HepG2 (cell line): ENCODE measurements around the gene TCAP. TPM values are rescaled to one million over a fixed set of nuclear protein-coding genes. Genes with fewer than 3 reads are reported as not detected.

Experiments used
- ATAD3A ChIP-seq: sonication (generic); formaldehyde crosslinking; IDR thresholded peaks from 2 replicates; pipeline ENCODE4 v1.4.0; 2020; ENCODE audit warnings: missing genetic modification reagents
- ATF2 ChIP-seq: sonication (generic); formaldehyde crosslinking; IDR thresholded peaks from 2 replicates; pipeline ENCODE4 v1.4.0; 2020; ENCODE audit warnings: missing genetic modification reagents
- BORCS8-MEF2B ChIP-seq: sonication (generic); formaldehyde crosslinking; IDR thresholded peaks from 2 replicates; pipeline ENCODE4 v1.8.0; 2022; ENCODE audit warnings: mild to moderate bottlenecking, missing genetic modification reagents
- BRCA1 ChIP-seq: sonication (generic); formaldehyde crosslinking; IDR thresholded peaks from 2 replicates; pipeline ENCODE4 v1.4.0; 2020; ENCODE audit warnings: missing genetic modification reagents
- CREB1 ChIP-seq, 2 experiments: fragments of 450-650 bp in 1 of 2; IDR thresholded peaks; 2 replicates each; pipeline ENCODE4 v1.6.1; 2016 to 2017; ENCODE audit warnings: control low read depth in 1 of 2, mild to moderate bottlenecking in 1 of 2, missing compliant biosample characterization in 1 of 2, missing genetic modification characterization in 1 of 2
- E2F2 ChIP-seq: sonication (generic); formaldehyde crosslinking; IDR thresholded peaks from 2 replicates; pipeline ENCODE4 v1.4.0; 2020; ENCODE audit warnings: missing genetic modification reagents, borderline replicate concordance
- ELF1 ChIP-seq: sonication (generic); formaldehyde crosslinking; IDR thresholded peaks from 2 replicates; pipeline ENCODE4 v1.4.0; 2020; ENCODE audit warnings: missing genetic modification reagents
- FOXC1 ChIP-seq: sonication (generic); formaldehyde crosslinking; IDR thresholded peaks from 2 replicates; pipeline ENCODE4 v1.8.0; 2022; ENCODE audit warnings: mild to moderate bottlenecking, missing genetic modification reagents, borderline replicate concordance
- MBNL3 ChIP-seq: fragments of 250-450 bp; sonication (Bioruptor Pico); conservative IDR thresholded peaks from 2 replicates; pipeline ENCODE4 v1.8.0; 2022; ENCODE audit warnings: mild to moderate bottlenecking, inconsistent platforms
- NFIB ChIP-seq: sonication (generic); formaldehyde crosslinking; IDR thresholded peaks from 2 replicates; pipeline ENCODE4 v1.9.0; 2021; ENCODE audit warnings: missing genetic modification reagents, mild to moderate bottlenecking, borderline replicate concordance
- NFKB2 ChIP-seq: sonication (generic); formaldehyde crosslinking; IDR thresholded peaks from 2 replicates; pipeline ENCODE4 v1.4.0; 2020; ENCODE audit warnings: missing genetic modification reagents, borderline replicate concordance
- PAX8 ChIP-seq: sonication (generic); formaldehyde crosslinking; IDR thresholded peaks from 2 replicates; pipeline ENCODE4 v1.8.0; 2022; ENCODE audit warnings: mild to moderate bottlenecking, missing genetic modification reagents, borderline replicate concordance
- SP1 ChIP-seq, 2 experiments: fragments of 450-650 bp in 1 of 2; sonication (generic) in 1 of 2; formaldehyde crosslinking in 1 of 2; IDR thresholded peaks; 2 replicates each; pipeline versions ENCODE4 v1.4.0 to v1.6.1; 2016 to 2020; ENCODE audit warnings: missing genetic modification reagents in 1 of 2
- SRF ChIP-seq: IDR thresholded peaks from 2 replicates; pipeline ENCODE4 v1.6.1; 2011; ENCODE audit warnings: mild to moderate bottlenecking, low read depth, low read length, moderate library complexity
- TMF1 ChIP-seq: sonication (generic); formaldehyde crosslinking; IDR thresholded peaks from 2 replicates; pipeline ENCODE4 v1.8.1; 2022; ENCODE audit warnings: low read depth, missing genetic modification reagents
- ZBTB7B ChIP-seq: sonication (generic); formaldehyde crosslinking; IDR thresholded peaks from 2 replicates; pipeline ENCODE4 v1.4.0; 2020; ENCODE audit warnings: missing genetic modification reagents
- ZFP36 ChIP-seq: fragments of 150-350 bp; IDR thresholded peaks from 2 replicates; pipeline ENCODE4 v1.6.1; 2018; ENCODE audit warnings: borderline replicate concordance, low read length, low read depth; ENCODE audit not compliant: partially characterized antibody
- ZIK1 ChIP-seq: sonication (generic); formaldehyde crosslinking; IDR thresholded peaks from 2 replicates; pipeline ENCODE4 v1.5.0; 2020; ENCODE audit warnings: mild to moderate bottlenecking, low read depth, missing genetic modification reagents, borderline replicate concordance
- ZNF121 ChIP-seq: sonication (generic); formaldehyde crosslinking; IDR thresholded peaks from 2 replicates; pipeline ENCODE4 v1.5.0; 2020; ENCODE audit warnings: mild to moderate bottlenecking, missing genetic modification reagents
- ZNF430 ChIP-seq: sonication (generic); formaldehyde crosslinking; IDR thresholded peaks from 2 replicates; pipeline ENCODE4 v1.9.0; 2021; ENCODE audit warnings: mild to moderate bottlenecking, missing genetic modification reagents
- ZNF740 ChIP-seq: sonication (generic); formaldehyde crosslinking; IDR thresholded peaks from 2 replicates; pipeline ENCODE4 v1.4.0; 2020; ENCODE audit warnings: missing genetic modification reagents
- ZNF879 ChIP-seq: sonication (generic); formaldehyde crosslinking; IDR thresholded peaks from 2 replicates; pipeline ENCODE4 v1.8.1; 2023; ENCODE audit warnings: missing genetic modification reagents
- ZSCAN25 ChIP-seq: sonication (generic); formaldehyde crosslinking; IDR thresholded peaks from 2 replicates; pipeline ENCODE4 v1.8.0; 2022; ENCODE audit warnings: mild to moderate bottlenecking, missing genetic modification reagents
- polyA plus RNA-seq, 8 experiments: library from polyadenylated mRNA; depleted of rRNA in 3 of 8; stranded (reverse) in 7 of 8; unstranded in 1 of 8; fragments of >200 nt; fragmentation: Illumina TruSeq in 4 of 8; extraction: Trizol in 4 of 8; gene quantifications; 2 replicates each; pipeline versions ENCODE4 v1.2.1 to v1.2.3, GENCODE V29; 2011 to 2016; ENCODE audit warnings: low read depth in 4 of 8, missing spikeins in 1 of 8, mixed read lengths in 1 of 8; ENCODE audit not compliant: insufficient read depth in 1 of 8
- total RNA-seq, 5 experiments: library from RNA; depleted of rRNA; stranded (reverse); fragments of >200 nt; fragmentation: Illumina TruSeq; extraction: Trizol; gene quantifications; 2 replicates each; pipeline ENCODE4 v1.2.3, GENCODE V29; 2016; ENCODE audit warnings: low read depth in 1 of 5

The TCAP gene
- total and polyA plus RNA-seq, 2 of the 13 experiments (the other 11 are each of a cell fraction or from before 2014, with no cell fraction given), result 0.24 to 0.65 TPM

GRCh38 chr17:39663688-39664580, 1.2 kb upstream of the TCAP start (continued):
- TF ChIP-seq ZFP36 (peak; percentile 6), SP1 (IDR thresholded peaks at IDR 0.05) (no peak), SP1 (CRISPR knock-in tag; IDR thresholded peaks at IDR 0.05) (peak; percentile 46; the same call in 1 of the 2 replicates), E2F2 (CRISPR knock-in tag) (no peak), ATAD3A (CRISPR knock-in tag) (no peak), ZSCAN25 (CRISPR knock-in tag) (no peak), PAX8 (CRISPR knock-in tag) (no peak), SRF (no peak), BORCS8-MEF2B (CRISPR knock-in tag) (no peak), FOXC1 (CRISPR knock-in tag) (no peak), MBNL3 (no peak), ZNF740 (CRISPR knock-in tag) (no peak), NFKB2 (no peak; the same call in 1 of the 2 replicates), CREB1 (IDR thresholded peaks at IDR 0.05) (no peak), CREB1 (CRISPR knock-in tag; IDR thresholded peaks at IDR 0.05) (no peak), BRCA1 (CRISPR knock-in tag) (no peak), ELF1 (CRISPR knock-in tag) (no peak), ZBTB7B (0 out of 2 replicates have a peak, but pooled peaks have one; percentile 40), ZNF879 (CRISPR knock-in tag) (no peak), NFIB (CRISPR knock-in tag) (no peak), TMF1 (CRISPR knock-in tag) (no peak), ZNF430 (CRISPR knock-in tag) (no peak), ZNF121 (peak; percentile 91), ATF2 (CRISPR knock-in tag) (no peak), ZIK1 (CRISPR knock-in tag) (no peak)
